ENCODE data around the gene USP31. TPM values are rescaled to one million over a fixed set of nuclear protein-coding genes. Genes with fewer than 3 reads are reported as not detected.
"Not testable (repeated sequence)": the region's sequence is repeated elsewhere in the genome, so short reads cannot be mapped to it uniquely, and the experiment has no call there.

Gene USP31
- total RNA-seq, 4 donors from 2014 or later = 9.2 to 14.6 (median 12.4) TPM

- Histone ChIP-seq H3K36me3 (no peaks in the 10 kb centered on the region), H3K9me3 (no peaks in the 10 kb centered on the region), H3K27me3 (no peaks in the 10 kb centered on the region), H3K4me1 (peaks cover 0 to 48% (median 12%) of the 10 kb centered on the region in 4 donors), H3K4me3 (no peak overlapping the region), H3K27ac (no peak overlapping the region)
- no peak for DNase-seq (ENCODE audit: low spot score in 2 of 2)
- WGBS, 2 donors = 55 to 56% methylated on average over 3 of the region's 3 CpGs
- TF ChIP-seq POLR2A (IDR thresholded peaks at IDR 0.05) = no peak
- no peak for TF ChIP-seq EP300 (IDR thresholded peaks at IDR 0.05)
- TF ChIP-seq CTCF (IDR thresholded peaks at IDR 0.05) = no peak
Measured at GRCh38 chr16:23145608-23146007, 3.6 kb downstream of the USP31 start.

- peaks cover 0 to 48% (median 12%) of the 10 kb centered on the region in 4 donors for H3K4me1 ChIP-seq
- no peak overlapping the region for H3K27ac ChIP-seq
- H3K27me3 ChIP-seq = no peaks in the 10 kb centered on the region
- no peak overlapping the region for H3K4me3 ChIP-seq
- DNase-seq (ENCODE audit: low spot score in 2 of 2) = no peak
- H3K9me3 ChIP-seq = no peaks in the 10 kb centered on the region
- 69 to 79% methylated on average over 6 of the region's 6 CpGs for WGBS, 2 donors
- no peak for TF ChIP-seq EP300 (IDR thresholded peaks at IDR 0.05)
- no peak for TF ChIP-seq POLR2A (IDR thresholded peaks at IDR 0.05)
- TF ChIP-seq CTCF (IDR thresholded peaks at IDR 0.05) = no peak
- no peaks in the 10 kb centered on the region for H3K36me3 ChIP-seq
Measured at GRCh38 chr16:23145186-23145585, 4.1 kb downstream of the USP31 start.

GRCh38 chr16:23144393-23144792 lies 4.9 kb downstream of the USP31 start:
- H3K4me3 ChIP-seq; H3K27ac ChIP-seq; H3K9me3 ChIP-seq; H3K36me3 ChIP-seq; DNase-seq (ENCODE audit: low spot score in 2 of 2); H3K27me3 ChIP-seq: not testable (repeated sequence)
- peaks cover 0 to 41% (median 10%) of the 10 kb centered on the region in 4 donors for H3K4me1 ChIP-seq
- WGBS, 2 donors = 96 to 98% methylated on average over 9 of the region's 9 CpGs

GRCh38 chr16:23143391-23143790 lies 5.9 kb downstream of the USP31 start:
- Histone ChIP-seq H3K4me1 (peaks cover 0 to 39% (median 9%) of the 10 kb centered on the region in 4 donors), H3K27ac (no peak overlapping the region), H3K27me3 (no peaks in the 10 kb centered on the region), H3K36me3 (no peaks in the 10 kb centered on the region), H3K4me3 (no peak overlapping the region), H3K9me3 (no peaks in the 10 kb centered on the region)
- WGBS, 2 donors = 61 to 74% methylated on average over 3 of the region's 3 CpGs
- no peak for DNase-seq (ENCODE audit: low spot score in 2 of 2)
- TF ChIP-seq CTCF (IDR thresholded peaks at IDR 0.05) = no peak
- TF ChIP-seq EP300 (IDR thresholded peaks at IDR 0.05) = no peak
- TF ChIP-seq POLR2A (IDR thresholded peaks at IDR 0.05) = no peak

GRCh38 chr16:23141959-23142740 lies 7.1 kb downstream of the USP31 start:
- TF ChIP-seq POLR2A (IDR thresholded peaks at IDR 0.05) = no peak
- TF ChIP-seq EP300 (IDR thresholded peaks at IDR 0.05) = no peak
- TF ChIP-seq CTCF (IDR thresholded peaks at IDR 0.05) = no peak
- Histone ChIP-seq H3K4me1 (peaks cover 0 to 28% (median 4%) of the 10 kb centered on the region in 4 donors), H3K27ac (peak overlapping the region in 1 of 4 donors; percentile 30), H3K36me3 (peaks cover 0 to 2% (median 0%) of the 10 kb centered on the region in 3 donors), H3K4me3 (no peak overlapping the region), H3K27me3 (no peaks in the 10 kb centered on the region), H3K9me3 (peaks cover 0 to 3% (median 0%) of the 10 kb centered on the region in 4 donors)
- 45 to 55% methylated on average over 7 of the region's 7 CpGs for WGBS, 2 donors
- no peak for DNase-seq (ENCODE audit: low spot score in 2 of 2)

All from tibial nerve (tissue), 4 donors.